ENCODE data around the gene ATP2A1.
A peak's percentile ranks its signal among the peaks of the same experiment; 100 is the strongest.
"Not testable (repeated sequence)": the region's sequence is repeated elsewhere in the genome, so short reads cannot be mapped to it uniquely, and the experiment has no call there.

The ATP2A1 gene

DNA sequence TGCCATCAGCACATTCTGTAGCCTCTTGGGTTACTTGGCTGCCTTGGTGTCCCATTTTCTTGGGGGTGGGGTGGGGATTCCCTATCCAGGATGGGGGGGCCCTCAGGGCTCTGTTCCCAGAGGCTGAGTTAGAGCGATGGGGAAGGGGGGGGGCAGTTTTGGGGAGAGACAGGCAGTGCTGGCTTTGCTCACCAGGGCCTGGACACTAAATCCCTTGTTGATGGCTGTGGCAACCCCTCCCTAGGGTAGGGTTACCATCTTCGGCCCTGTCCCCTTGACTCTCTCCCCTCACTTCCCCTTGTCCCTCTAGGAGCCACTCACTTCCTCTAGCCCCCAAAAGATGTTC, 660 bp upstream of the ATP2A1 start:
- H3K4me3 ChIP-seq (ENCODE audit: low read depth, low read length), result no peak overlapping the region
- TF ChIP-seq CTCF (IDR thresholded peaks at IDR 0.05; ENCODE audit: low read depth, low read length), result no peak

- TF ChIP-seq CTCF (IDR thresholded peaks at IDR 0.05; ENCODE audit: low read depth, low read length), result no peak
- peak overlapping the region; percentile 79 for H3K4me3 ChIP-seq (ENCODE audit: low read depth, low read length)
Observed at GRCh38 chr16:28879261-28879840, 1.1 kb downstream of the ATP2A1 start.

- peak overlapping the region; percentile 79 for H3K4me3 ChIP-seq (ENCODE audit: low read depth, low read length)
- no peak for TF ChIP-seq CTCF (IDR thresholded peaks at IDR 0.05; ENCODE audit: low read depth, low read length)
Observed at GRCh38 chr16:28879841-28880588, 1.7 kb downstream of the ATP2A1 start.

DNA sequence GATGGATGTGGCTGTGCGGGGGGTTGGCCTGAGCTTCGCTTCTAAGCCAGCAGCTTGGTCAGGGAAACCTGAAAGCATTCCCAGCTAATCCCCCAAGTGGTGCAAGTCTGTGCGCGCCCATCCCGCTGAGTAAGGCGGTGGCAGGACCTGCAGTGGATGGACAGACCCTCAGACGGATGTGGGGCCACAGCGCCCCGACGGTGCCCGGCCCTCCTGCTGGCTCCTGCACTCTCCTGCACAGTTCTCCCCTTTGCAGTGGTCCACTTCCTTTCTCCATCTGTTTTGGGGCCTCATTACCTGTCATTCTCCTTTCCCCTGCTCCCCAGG, 2.3 kb downstream of the ATP2A1 start:
- no peak for TF ChIP-seq CTCF (IDR thresholded peaks at IDR 0.05; ENCODE audit: low read depth, low read length)

DNA sequence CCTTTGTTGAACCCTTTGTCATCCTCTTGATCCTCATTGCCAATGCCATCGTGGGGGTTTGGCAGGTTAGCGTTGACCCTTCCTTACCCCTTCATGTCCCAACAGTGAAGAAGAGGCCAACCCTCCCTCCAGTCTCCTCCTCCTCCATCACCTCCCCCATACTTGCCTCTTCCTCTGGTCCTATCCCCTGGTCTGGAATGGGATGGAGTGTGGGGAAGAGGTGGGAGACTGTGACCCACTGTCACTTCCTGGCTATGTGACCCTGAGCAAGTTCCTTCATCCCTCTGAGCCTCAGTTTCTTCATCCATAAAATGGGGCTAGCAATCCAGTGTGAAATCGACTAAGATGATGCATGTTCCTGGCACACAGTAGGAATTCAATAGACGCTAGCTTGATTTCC, 2.7 kb downstream of the ATP2A1 start:
- no peak for TF ChIP-seq CTCF (IDR thresholded peaks at IDR 0.05; ENCODE audit: low read depth, low read length)
- no peak overlapping the region for H3K4me3 ChIP-seq (ENCODE audit: low read depth, low read length)

More for the DNA sequence above, 2.3 kb downstream of the ATP2A1 start:
- peak overlapping the region; percentile 79 for H3K4me3 ChIP-seq (ENCODE audit: low read depth, low read length)

GRCh38 chr16:28881565-28881964, 3.3 kb downstream of the ATP2A1 start:
- H3K4me3 ChIP-seq (ENCODE audit: low read depth, low read length), result not testable (repeated sequence)

DNA sequence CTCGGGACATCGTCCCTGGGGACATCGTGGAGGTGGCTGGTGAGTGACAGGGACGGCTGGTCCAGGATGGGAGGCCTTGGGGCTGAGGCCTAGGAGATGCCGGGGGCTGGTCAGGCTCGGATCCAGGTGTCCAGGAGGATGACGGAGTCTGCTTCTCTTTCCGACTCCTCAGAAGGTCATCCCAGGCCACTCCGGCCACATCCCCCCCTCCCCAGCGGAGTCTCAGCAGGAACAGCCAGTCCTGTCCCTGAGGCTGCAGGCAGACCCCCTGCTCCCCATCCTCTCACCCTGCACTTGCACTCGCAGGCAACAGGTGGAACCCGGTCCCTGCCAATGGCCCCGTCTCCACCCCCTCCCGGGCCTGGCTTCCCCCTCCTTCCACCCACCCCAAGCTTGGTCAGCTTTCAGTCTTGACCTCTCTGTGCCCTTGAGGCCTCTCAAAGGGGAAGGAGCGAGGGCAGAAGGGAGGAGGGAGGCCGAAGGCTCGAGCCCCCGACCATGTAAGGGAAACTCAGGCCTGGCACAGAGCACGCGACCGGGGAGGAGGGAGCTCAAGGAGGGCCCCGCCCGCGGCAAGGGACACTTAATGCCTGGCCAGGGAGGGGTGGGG, 4.4 kb downstream of the ATP2A1 start:
- H3K4me3 ChIP-seq (ENCODE audit: low read depth, low read length), result no peak overlapping the region
- no peak for TF ChIP-seq CTCF (IDR thresholded peaks at IDR 0.05; ENCODE audit: low read depth, low read length)
